Psoas muscle (tissue), 8 donors: ENCODE results near the gene CCDC28A. TPM values are rescaled to one million over a fixed set of nuclear protein-coding genes. Genes with fewer than 3 reads are reported as not detected.

Source experiments
- ATAC-seq, 4 donors: fragments of 200-7000 bp; cut with Tn5 transposase; one replicate each; pipeline ENCODE4 v1.9.1; 2020; ENCODE audit warnings: moderate library complexity in 3 of 4, mild to moderate bottlenecking in 2 of 4
- DNase-seq, 2 donors: peaks; one replicate each; pipeline ENCODE4 v3.0.0-alpha.2; 2020
- H3K27ac ChIP-seq: fragments of 200-600 bp; one replicate; pipeline ENCODE4 v1.8.0; 2022
- H3K27me3 ChIP-seq, 3 donors: fragments of 200-600 bp in 1 of 3; one replicate each; pipeline versions ENCODE4 v1.6.1 to v1.8.0; 2013 to 2022; ENCODE audit warnings: low read length in 2 of 3, mild to moderate bottlenecking in 2 of 3, moderate library complexity in 1 of 3; ENCODE audit not compliant: insufficient read depth in 3 of 3
- H3K36me3 ChIP-seq, 2 donors: fragments of 200-600 bp in 1 of 2; one replicate each; pipeline versions ENCODE4 v1.6.1 to v1.8.0; 2013 to 2022; ENCODE audit warnings: low read depth in 1 of 2, mild to moderate bottlenecking in 1 of 2, moderate library complexity in 1 of 2; ENCODE audit not compliant: insufficient read depth in 1 of 2
- H3K4me1 ChIP-seq: fragments of 200-600 bp; one replicate; pipeline ENCODE4 v1.8.0; 2022
- H3K4me3 ChIP-seq: fragments of 200-600 bp; one replicate; pipeline ENCODE4 v1.8.0; 2022; ENCODE audit warnings: mild to moderate bottlenecking
- H3K9me3 ChIP-seq: fragments of 200-600 bp; one replicate; pipeline ENCODE4 v1.8.0; 2022
- CTCF ChIP-seq: fragments of 200-600 bp; IDR thresholded peaks from one replicate; pipeline ENCODE4 v1.8.0; 2022; ENCODE audit warnings: antibody characterized with exemption
- WGBS, 3 donors: extraction: QIAGEN DNeasy Blood & Tissue Kit; methylation state at CpG; one replicate each; pipeline versions ENCODE4 v1.1.6 to v1.1.7; 2013; 5-methylcytosine and 5-hydroxymethylcytosine counted together
- intact Hi-C, 2 donors: fragments of 100-400 bp; cut with DNase I; formaldehyde crosslinking; loops; one replicate each; pipeline versions ENCODE4 v1.11.0 to v1.14.2; 2022
- polyA plus RNA-seq, 3 donors: library from polyadenylated mRNA; stranded (reverse); fragments of 200-250 nt; gene quantifications; one replicate each; pipeline ENCODE4 v1.2.3, GENCODE V29; 2013
- total RNA-seq, 4 donors: library from RNA; stranded (reverse); fragmentation: NEBNext Ultra II Directional in 2 of 4; extraction: Animal tissue kit (Norgen Biotek cat#: 25700) in 2 of 4; gene quantifications; one replicate each; pipeline versions ENCODE4 v1.2.1 to v1.2.4, GENCODE V29; 2021 to 2023
- donor health status: healthy with polysubstance abuse.
- donor health status: DM: no; HTN: no; CAD: no; lungs with moderate emphysema.
- donor health status: Bipolar disorder and iron deficiency.
- donor health status: healthy.
- donor health status: DM: yes; HTN: yes; CAD: no.
- donor health status: DM: no; HTN: no; CAD: no.
- donor health status: DM: no; HTN: no; CAD: no.
- donor health status: DM: yes; HTN: yes; CAD: no.

The CCDC28A gene
- total and polyA plus RNA-seq, 7 donors = 4.7 to 6.7 (median 5.3) TPM

- ATAC-seq (no peak), DNase-seq (no peak)
- intact Hi-C loops = no loop called here
- H3K9me3 ChIP-seq = no peaks in the 10 kb centered on the region
- no peak overlapping the region for H3K4me3 ChIP-seq
- TF ChIP-seq CTCF = no peak
- H3K27me3 ChIP-seq = no peaks in the 10 kb centered on the region
- H3K36me3 ChIP-seq = no peaks in the 10 kb centered on the region
- 22 to 39% (median 25%) methylated on average over 4 of the region's 4 CpGs for WGBS, 3 donors
- H3K4me1 ChIP-seq = no peaks in the 10 kb centered on the region
- no peak overlapping the region for H3K27ac ChIP-seq
Observed at GRCh38 chr6:138803861-138804260, 30.3 kb downstream of the CCDC28A start.

GRCh38 chr6:138805016-138805765 lies 31.6 kb downstream of the CCDC28A start:
- Histone ChIP-seq H3K4me1 (no peaks in the 10 kb centered on the region), H3K27ac (no peak overlapping the region), H3K4me3 (no peak overlapping the region), H3K36me3 (no peaks in the 10 kb centered on the region), H3K9me3 (no peaks in the 10 kb centered on the region), H3K27me3 (no peaks in the 10 kb centered on the region)
- ATAC-seq (peak in 2 of 4 donors; percentile 28 to 66), DNase-seq (peak in 1 of 2 donors; percentile 34)
- TF ChIP-seq CTCF = no peak
- intact Hi-C loops = no loop called here
- 31 to 37% (median 36%) methylated on average over 9 of the region's 9 CpGs for WGBS, 3 donors

- Histone ChIP-seq H3K27me3 (no peaks in the 10 kb centered on the region), H3K36me3 (no peaks in the 10 kb centered on the region), H3K4me1 (no peaks in the 10 kb centered on the region), H3K4me3 (no peak overlapping the region), H3K27ac (no peak overlapping the region), H3K9me3 (no peaks in the 10 kb centered on the region)
- DNase-seq (no peak), ATAC-seq (no peak)
- TF ChIP-seq CTCF = no peak
- WGBS, 3 donors = 98 to 100% (median 100%) methylated on average over 1 of the region's 1 CpG
- intact Hi-C loops = no loop called here
Observed at GRCh38 chr6:138806889-138807288, 33.3 kb downstream of the CCDC28A start.

GRCh38 chr6:138809677-138810076 lies 36.1 kb downstream of the CCDC28A start:
- intact Hi-C loops = loop anchor here in 1 of 2 donors (10.0 kb wide), 2 partner anchors 295 to 415 kb away; no protein-coding TSS in a partner anchor

More at GRCh38 chr6:138809677-138810076, 36.1 kb downstream of the CCDC28A start:
- Histone ChIP-seq H3K27me3 (no peaks in the 10 kb centered on the region), H3K4me3 (no peak overlapping the region), H3K27ac (no peak overlapping the region), H3K4me1 (no peaks in the 10 kb centered on the region), H3K36me3 (no peaks in the 10 kb centered on the region), H3K9me3 (no peaks in the 10 kb centered on the region)
- WGBS, 3 donors = 81 to 93% (median 85%) methylated on average over 3 of the region's 3 CpGs
- DNase-seq = no peak
- TF ChIP-seq CTCF = no peak
- ATAC-seq = no peak
